ENCODE results near the gene SLC45A2.

DNA sequence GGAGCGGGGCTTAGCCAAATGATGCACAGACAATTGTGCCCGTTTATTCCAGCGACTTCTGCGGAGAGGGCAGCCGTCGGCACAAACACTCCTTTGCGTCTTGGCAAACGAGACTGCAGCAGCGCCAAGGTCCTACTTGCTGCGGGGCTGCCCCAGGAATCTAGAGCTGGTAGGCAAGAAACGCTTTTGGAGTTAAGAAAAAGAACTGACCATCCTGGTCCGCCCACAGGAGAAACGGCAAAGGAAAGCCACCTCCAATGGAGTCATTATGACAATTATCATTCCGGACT lies 46.0 kb downstream of the SLC45A2 start:
- TF ChIP-seq, protein P1, sequence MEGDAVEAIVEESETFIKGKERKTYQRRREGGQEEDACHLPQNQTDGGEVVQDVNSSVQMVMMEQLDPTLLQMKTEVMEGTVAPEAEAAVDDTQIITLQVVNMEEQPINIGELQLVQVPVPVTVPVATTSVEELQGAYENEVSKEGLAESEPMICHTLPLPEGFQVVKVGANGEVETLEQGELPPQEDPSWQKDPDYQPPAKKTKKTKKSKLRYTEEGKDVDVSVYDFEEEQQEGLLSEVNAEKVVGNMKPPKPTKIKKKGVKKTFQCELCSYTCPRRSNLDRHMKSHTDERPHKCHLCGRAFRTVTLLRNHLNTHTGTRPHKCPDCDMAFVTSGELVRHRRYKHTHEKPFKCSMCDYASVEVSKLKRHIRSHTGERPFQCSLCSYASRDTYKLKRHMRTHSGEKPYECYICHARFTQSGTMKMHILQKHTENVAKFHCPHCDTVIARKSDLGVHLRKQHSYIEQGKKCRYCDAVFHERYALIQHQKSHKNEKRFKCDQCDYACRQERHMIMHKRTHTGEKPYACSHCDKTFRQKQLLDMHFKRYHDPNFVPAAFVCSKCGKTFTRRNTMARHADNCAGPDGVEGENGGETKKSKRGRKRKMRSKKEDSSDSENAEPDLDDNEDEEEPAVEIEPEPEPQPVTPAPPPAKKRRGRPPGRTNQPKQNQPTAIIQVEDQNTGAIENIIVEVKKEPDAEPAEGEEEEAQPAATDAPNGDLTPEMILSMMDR (IDR thresholded peaks at IDR 0.05): no peak
- TF ChIP-seq POLR2A (IDR thresholded peaks at IDR 0.05): no peak
